Endothelial cell (in vitro differentiated cells): ENCODE results near the gene EPSTI1. TPM values are rescaled to one million over a fixed set of nuclear protein-coding genes. Genes with fewer than 3 reads are reported as not detected.
A peak's percentile ranks its signal among the peaks of the same experiment; 100 is the strongest.

Experiments
- DNase-seq: peaks from one replicate; pipeline ENCODE4 v3.0.0; 2021; ENCODE audit warnings: low spot score
- H3K27ac Mint-ChIP-seq: one replicate; pipeline ENCODE4 v1.8.0; 2021; ENCODE audit warnings: mixed read lengths, inconsistent platforms; ENCODE audit not compliant: unreplicated experiment
- H3K27me3 Mint-ChIP-seq: one replicate; pipeline ENCODE4 v1.8.0; 2021; ENCODE audit warnings: mild to moderate bottlenecking, moderate library complexity, mixed read lengths, inconsistent platforms; ENCODE audit not compliant: unreplicated experiment
- H3K36me3 Mint-ChIP-seq: one replicate; pipeline ENCODE4 v1.8.0; 2021; ENCODE audit warnings: mild to moderate bottlenecking, low read depth, mixed read lengths, inconsistent platforms; ENCODE audit not compliant: unreplicated experiment
- H3K4me1 Mint-ChIP-seq: one replicate; pipeline ENCODE4 v1.8.0; 2021; ENCODE audit warnings: mild to moderate bottlenecking, mixed read lengths, inconsistent platforms; ENCODE audit not compliant: unreplicated experiment
- H3K4me3 Mint-ChIP-seq: one replicate; pipeline ENCODE4 v1.8.0; 2021; ENCODE audit warnings: mild to moderate bottlenecking, mixed read lengths, inconsistent platforms; ENCODE audit not compliant: unreplicated experiment
- H3K9me3 Mint-ChIP-seq: one replicate; pipeline ENCODE4 v1.8.0; 2021; ENCODE audit warnings: mixed read lengths, inconsistent platforms; ENCODE audit not compliant: unreplicated experiment
- CTCF ChIP-seq: fragments of 200-600 bp; sonication (generic); IDR thresholded peaks from one replicate; pipeline ENCODE4 v1.5.0; 2021; ENCODE audit warnings: antibody characterized with exemption; ENCODE audit not compliant: unreplicated experiment
- total RNA-seq: library from RNA; stranded (reverse); fragmentation: NEBNext Ultra II Directional; extraction: Animal tissue kit (Norgen Biotek cat#: 25700); gene quantifications from one replicate; pipeline ENCODE4 v1.2.1, GENCODE V29; 2021; ENCODE audit not compliant: unreplicated experiment

Gene EPSTI1
- total RNA-seq, 1 donor from 2014 or later, result 0.77 TPM

GRCh38 chr13:43023289-43023963, 31.4 kb upstream of the EPSTI1 start, which contains the start of gene DNAJC15:
Gene DNAJC15 (plus strand): TSS chr13:43023586. CDS start chr13:43023627, 41 bp downstream.
- TF ChIP-seq CTCF, result no peak
- Mint-ChIP-seq H3K27ac (peak within 1 kb of the TSS; percentile 96), H3K4me3 (peak within 1 kb of the TSS; percentile 99), H3K9me3 (no peaks in the 10 kb centered on the region), H3K36me3 (peaks cover 7% of the 10 kb centered on the region), H3K27me3 (peaks cover 2% of the 10 kb centered on the region), H3K4me1 (peaks cover 5% of the 10 kb centered on the region)
- DNase-seq, result peak; percentile 73

- Mint-ChIP-seq H3K4me1 (peaks cover 5% of the 10 kb centered on the region), H3K9me3 (no peaks in the 10 kb centered on the region), H3K36me3 (peaks cover 5% of the 10 kb centered on the region), H3K27ac (no peak overlapping the region), H3K4me3 (peak overlapping the region; percentile 99), H3K27me3 (peaks cover 2% of the 10 kb centered on the region)
- DNase-seq, result no peak
- no peak for TF ChIP-seq CTCF
These were observed 30.9 kb upstream of the EPSTI1 start for GRCh38 chr13:43022934-43023288.

- H3K4me1 Mint-ChIP-seq, result peaks cover 5% of the 10 kb centered on the region
- no peak for TF ChIP-seq CTCF
- H3K27ac Mint-ChIP-seq, result no peak overlapping the region
- peaks cover 2% of the 10 kb centered on the region for H3K27me3 Mint-ChIP-seq
- H3K4me3 Mint-ChIP-seq, result no peak overlapping the region
- no peaks in the 10 kb centered on the region for H3K9me3 Mint-ChIP-seq
- no peak for DNase-seq
- H3K36me3 Mint-ChIP-seq, result peaks cover 5% of the 10 kb centered on the region
These were observed 30.1 kb upstream of the EPSTI1 start for GRCh38 chr13:43021926-43022670.

- DNase-seq, result no peak
- peaks cover 5% of the 10 kb centered on the region for H3K36me3 Mint-ChIP-seq
- H3K27ac Mint-ChIP-seq, result no peak overlapping the region
- H3K4me3 Mint-ChIP-seq, result no peak overlapping the region
- peaks cover 2% of the 10 kb centered on the region for H3K27me3 Mint-ChIP-seq
- no peaks in the 10 kb centered on the region for H3K9me3 Mint-ChIP-seq
- peaks cover 5% of the 10 kb centered on the region for H3K4me1 Mint-ChIP-seq
- TF ChIP-seq CTCF, result no peak
These were observed 28.8 kb upstream of the EPSTI1 start for GRCh38 chr13:43020794-43021193.

GRCh38 chr13:43019811-43020210, 27.8 kb upstream of the EPSTI1 start:
- Mint-ChIP-seq H3K9me3 (no peaks in the 10 kb centered on the region), H3K27ac (no peak overlapping the region), H3K36me3 (peaks cover 5% of the 10 kb centered on the region), H3K4me1 (peaks cover 5% of the 10 kb centered on the region), H3K27me3 (peaks cover 2% of the 10 kb centered on the region), H3K4me3 (no peak overlapping the region)
- no peak for TF ChIP-seq CTCF
- DNase-seq, result no peak
